HG03064 (cell line): Measurements from ENCODE around the gene GPR31.
A peak's percentile ranks its signal among the peaks of the same experiment; 100 is the strongest.

Experiments used
- ATAC-seq: cut with Tn5 transposase; IDR thresholded peaks from one replicate; pipeline ENCODE4 v1.9.1; 2021; ENCODE audit warnings: low read depth; ENCODE audit not compliant: unreplicated experiment

GPR31 gene

GRCh38 chr6:167141667-167142432 is 15.9 kb downstream of the GPR31 start:
- ATAC-seq: no peak

GRCh38 chr6:167140589-167141474 is 16.9 kb downstream of the GPR31 start:
- no peak for ATAC-seq

GRCh38 chr6:167139761-167140160 is 18.0 kb downstream of the GPR31 start:
- ATAC-seq: no peak

- ATAC-seq: no peak
Measured at GRCh38 chr6:167137881-167138280, 19.9 kb downstream of the GPR31 start.

- ATAC-seq: no peak
Measured at GRCh38 chr6:167137081-167137480, 20.7 kb downstream of the GPR31 start.

GRCh38 chr6:167136376-167136775 is 21.4 kb downstream of the GPR31 start:
- ATAC-seq: no peak

- ATAC-seq: no peak
Measured at GRCh38 chr6:167134448-167135328, 23.1 kb downstream of the GPR31 start.

GRCh38 chr6:167130712-167131684 is 26.8 kb downstream of the GPR31 start:
- no peak for ATAC-seq

GRCh38 chr6:167130008-167130677 is 27.6 kb downstream of the GPR31 start:
- ATAC-seq: peak; percentile 51

- ATAC-seq: no peak
Measured at GRCh38 chr6:167129562-167129961, 28.2 kb downstream of the GPR31 start.

- no peak for ATAC-seq
Measured at GRCh38 chr6:167129159-167129558, 28.6 kb downstream of the GPR31 start.

- ATAC-seq: no peak
Measured at GRCh38 chr6:167127785-167128531, 29.8 kb downstream of the GPR31 start.

GRCh38 chr6:167125855-167126349 is 31.9 kb downstream of the GPR31 start:
- no peak for ATAC-seq

- no peak for ATAC-seq
Measured at GRCh38 chr6:167125410-167125809, 32.4 kb downstream of the GPR31 start.

- no peak for ATAC-seq
Measured at GRCh38 chr6:167124753-167125152, 33.0 kb downstream of the GPR31 start.

GRCh38 chr6:167122827-167123657 is 34.7 kb downstream of the GPR31 start, which contains the start of gene CCR6:
CCR6 (plus strand) TSS chr6:167123096; CDS start chr6:167136135, 13,039 bp downstream.
- peak; percentile 16 for ATAC-seq
